Measurements from ENCODE around the gene SPG11.
"Not testable (repeated sequence)": the region's sequence is repeated elsewhere in the genome, so short reads cannot be mapped to it uniquely, and the experiment has no call there.

SPG11 gene

DNA sequence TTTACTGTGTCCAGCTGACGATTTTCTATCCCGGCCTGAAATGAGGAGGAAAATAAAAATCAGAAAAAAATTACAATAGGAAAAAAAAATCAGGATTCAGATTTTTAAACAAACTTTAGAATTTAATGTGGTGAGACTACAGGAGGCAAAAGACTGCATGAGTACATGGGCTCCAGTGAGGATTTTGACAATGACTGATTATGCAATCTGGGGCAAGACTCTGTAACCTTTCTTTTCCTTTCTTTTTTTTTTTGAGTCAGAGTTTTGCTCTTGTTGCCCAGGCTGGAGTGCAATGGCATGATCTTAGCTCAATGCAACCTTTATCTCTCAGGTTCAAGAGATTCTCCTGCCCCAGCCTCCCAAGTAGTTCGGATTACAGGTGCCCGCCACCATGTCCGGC, 29.9 kb downstream of the SPG11 start:
- no peak for DNase-seq (ENCODE audit: low read depth in 2 of 2)

- not testable (repeated sequence) for DNase-seq (ENCODE audit: low read depth in 2 of 2)
Measured at GRCh38 chr15:44625286-44625685, 38.2 kb downstream of the SPG11 start.

GRCh38 chr15:44623178-44623577, 40.3 kb downstream of the SPG11 start:
- no peak for DNase-seq (ENCODE audit: low read depth in 2 of 2)

DNA sequence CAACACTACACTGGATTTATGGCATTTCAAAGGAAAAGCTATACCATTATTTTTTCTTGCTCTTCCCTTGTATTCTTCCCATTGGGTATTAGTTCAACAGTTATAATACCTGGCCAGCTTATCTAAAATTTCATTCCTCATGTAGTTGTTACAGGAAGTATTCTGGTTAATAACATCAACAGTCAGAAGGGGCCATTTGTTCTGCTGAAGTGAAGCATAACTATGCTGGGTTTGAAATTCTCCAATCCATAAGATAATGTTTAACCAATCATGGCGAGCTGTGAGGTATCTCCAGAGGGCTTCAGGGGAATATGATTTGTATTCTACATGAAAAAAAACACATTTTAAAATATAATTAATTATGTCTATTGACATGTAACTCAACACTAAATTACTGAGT, 43.4 kb downstream of the SPG11 start:
- DNase-seq (ENCODE audit: low read depth in 2 of 2) = no peak

- DNase-seq (ENCODE audit: low read depth in 2 of 2) = no peak
Measured at GRCh38 chr15:44616974-44617373, 46.5 kb downstream of the SPG11 start.

DNA sequence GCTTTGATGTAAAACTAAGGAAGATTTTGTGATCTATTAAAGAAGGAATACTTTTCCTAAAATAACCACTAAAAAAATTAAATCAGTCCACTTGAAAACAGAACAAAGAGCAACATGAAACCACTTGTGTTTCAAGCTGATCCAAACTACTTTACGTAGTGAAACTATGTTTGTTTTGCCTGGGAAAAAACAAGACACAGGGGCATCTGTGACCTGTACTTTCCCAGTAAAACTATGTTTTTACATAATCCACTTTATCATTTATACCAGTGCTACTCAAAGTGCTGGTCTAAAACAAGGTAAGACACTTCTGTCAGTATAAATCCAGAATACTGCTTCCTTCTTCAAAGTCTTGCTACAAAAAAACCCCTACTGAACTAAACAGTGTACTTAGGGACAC, 56.7 kb downstream of the SPG11 start:
- DNase-seq (ENCODE audit: low read depth in 2 of 2) = no peak

DNA sequence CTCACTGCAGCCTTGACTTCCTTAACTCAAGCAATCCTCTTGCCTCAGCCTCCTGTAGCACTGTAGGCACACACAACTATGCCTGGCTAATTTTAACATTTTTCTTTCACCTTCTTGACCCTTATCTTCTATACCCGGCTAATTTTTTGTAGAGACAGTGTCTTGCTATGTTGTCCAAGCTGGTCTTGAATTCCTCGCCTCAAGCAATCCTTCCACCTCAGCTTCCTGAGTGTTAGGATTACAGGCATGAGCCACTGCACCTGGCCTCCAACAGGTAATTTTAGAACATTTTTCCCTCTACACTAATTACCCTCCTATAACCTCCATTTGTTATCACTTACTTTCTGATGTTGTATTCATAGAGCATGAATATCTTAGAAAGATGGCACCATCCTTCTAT, 60.3 kb downstream of the SPG11 start:
- no peak for DNase-seq (ENCODE audit: low read depth in 2 of 2)

DNA sequence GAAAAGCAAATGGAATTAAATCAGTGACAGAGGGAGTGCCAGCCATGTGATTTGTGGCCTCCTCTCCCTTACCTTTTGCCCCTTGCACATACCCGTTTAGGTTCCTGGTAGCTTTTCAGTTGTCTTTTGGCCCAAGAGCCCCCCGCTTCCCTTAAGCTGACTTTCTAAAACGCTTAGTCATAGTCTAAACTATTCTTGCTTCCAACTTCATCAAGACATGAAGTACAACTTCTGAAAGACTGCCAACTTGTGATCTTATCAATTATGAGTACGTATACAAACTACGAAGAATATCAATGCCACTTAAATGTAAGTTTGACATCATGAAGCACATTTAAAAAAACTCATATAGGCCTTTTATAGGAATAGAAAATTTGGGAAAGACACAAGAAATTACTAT, 64.6 kb downstream of the SPG11 start:
- DNase-seq (ENCODE audit: low read depth in 2 of 2) = no peak

GRCh38 chr15:44598066-44598465, 65.4 kb downstream of the SPG11 start:
- no peak for DNase-seq (ENCODE audit: low read depth in 2 of 2)

DNA sequence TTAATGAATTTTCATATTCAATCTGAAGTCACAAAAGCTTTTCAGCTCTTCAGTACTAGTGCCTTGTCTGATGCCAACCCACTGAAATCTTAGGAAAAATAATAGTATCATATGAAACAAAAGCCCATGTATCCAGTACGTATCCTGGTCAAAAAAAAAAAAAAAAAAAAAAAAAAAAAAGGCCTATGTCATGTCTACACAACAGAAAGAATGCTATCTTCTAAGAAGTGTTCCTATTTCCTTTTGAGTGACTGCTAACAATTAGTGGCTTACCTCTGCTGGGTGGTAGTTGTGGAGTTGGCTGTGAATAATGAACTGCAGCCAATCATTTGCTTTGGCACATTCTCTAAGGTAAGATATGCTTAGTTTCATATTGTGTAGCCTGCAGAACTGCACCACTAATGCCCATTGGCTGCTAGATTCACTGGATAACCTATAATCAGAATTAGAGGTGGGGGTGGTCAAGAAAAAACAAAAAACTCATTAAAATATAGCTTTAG, 66.9 kb downstream of the SPG11 start:
- no peak for DNase-seq (ENCODE audit: low read depth in 2 of 2)

DNA sequence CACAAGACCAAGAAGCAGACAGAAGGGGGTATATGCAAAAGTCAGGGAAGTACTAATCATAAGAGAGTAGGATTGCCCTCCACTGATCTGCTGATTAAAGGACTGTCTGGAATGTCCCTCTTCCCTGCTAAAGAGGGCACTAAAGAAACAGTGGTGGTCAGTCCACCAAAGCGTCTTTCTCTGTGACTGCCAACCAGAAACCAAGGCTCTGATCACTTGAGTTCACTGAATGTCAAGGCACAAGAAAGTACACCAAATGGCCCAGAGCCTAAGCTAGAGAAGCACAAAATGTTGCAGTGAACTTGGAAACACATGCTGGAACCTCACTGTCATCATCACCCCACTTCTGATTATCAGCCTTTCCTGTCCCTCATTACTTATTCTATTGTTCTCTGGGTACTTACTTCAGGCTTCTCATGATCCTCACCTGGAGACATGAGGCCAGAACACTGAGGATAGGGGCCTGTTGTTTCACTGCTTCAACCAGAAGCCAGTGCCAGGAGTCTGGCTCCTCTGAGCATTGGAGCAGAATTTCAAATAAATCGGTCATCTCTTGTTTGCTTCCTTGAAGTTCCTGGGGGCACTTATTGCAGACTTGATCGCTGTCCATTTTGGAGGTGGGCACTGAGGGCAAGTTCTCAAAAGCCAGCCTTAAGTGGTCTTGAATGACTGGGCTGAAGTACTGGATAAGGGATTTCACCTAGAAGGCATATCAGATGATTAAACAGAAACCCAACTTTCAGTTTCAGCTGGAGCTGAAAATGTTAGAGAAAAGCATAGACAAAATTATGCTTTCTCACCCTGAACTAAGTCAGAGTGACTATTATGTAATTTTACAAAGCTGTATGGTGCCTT, 67.6 kb downstream of the SPG11 start:
- DNase-seq (ENCODE audit: low read depth in 2 of 2) = no peak

DNA sequence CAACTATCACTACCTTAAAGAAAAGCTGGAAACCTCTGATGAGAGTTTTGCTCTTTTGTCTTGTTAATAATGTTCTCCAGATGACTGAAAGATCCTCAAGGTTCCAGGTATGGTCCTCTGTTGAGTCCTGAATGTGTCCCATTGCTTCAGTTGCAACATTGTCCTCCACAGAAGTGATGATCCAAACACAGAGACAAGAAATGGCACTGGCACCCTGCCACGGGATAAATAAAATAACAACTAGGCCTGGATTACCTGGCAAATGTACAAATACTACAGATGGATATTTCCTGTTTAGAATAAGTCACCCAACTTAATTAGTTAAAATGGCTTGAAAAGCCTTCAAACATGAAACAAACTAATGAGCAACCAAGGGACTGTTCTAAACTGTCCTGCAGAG, 68.2 kb downstream of the SPG11 start:
- no peak for DNase-seq (ENCODE audit: low read depth in 2 of 2)

- no peak for DNase-seq (ENCODE audit: low read depth in 2 of 2)
Measured at GRCh38 chr15:44593042-44593736, 70.3 kb downstream of the SPG11 start.

DNA sequence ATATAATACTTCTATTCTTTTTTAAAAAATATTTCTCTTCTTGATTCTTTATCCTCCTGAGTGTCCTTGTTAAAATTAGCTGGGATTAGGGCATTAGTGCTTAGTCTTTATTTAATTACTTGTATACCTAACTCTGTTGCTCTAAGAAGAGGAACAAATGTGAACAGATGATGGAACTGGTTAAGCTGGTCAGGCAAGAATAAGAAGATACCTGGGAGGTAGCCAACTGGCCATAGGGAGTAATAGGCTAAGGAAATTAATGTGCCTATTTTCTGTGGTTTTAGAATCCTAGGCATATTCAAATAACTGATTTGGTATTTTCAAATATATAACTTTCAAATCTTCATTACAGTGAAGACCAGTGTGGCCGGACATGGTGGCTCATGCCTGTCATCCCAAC, 72.1 kb downstream of the SPG11 start:
- DNase-seq (ENCODE audit: low read depth in 2 of 2) = no peak

DNA sequence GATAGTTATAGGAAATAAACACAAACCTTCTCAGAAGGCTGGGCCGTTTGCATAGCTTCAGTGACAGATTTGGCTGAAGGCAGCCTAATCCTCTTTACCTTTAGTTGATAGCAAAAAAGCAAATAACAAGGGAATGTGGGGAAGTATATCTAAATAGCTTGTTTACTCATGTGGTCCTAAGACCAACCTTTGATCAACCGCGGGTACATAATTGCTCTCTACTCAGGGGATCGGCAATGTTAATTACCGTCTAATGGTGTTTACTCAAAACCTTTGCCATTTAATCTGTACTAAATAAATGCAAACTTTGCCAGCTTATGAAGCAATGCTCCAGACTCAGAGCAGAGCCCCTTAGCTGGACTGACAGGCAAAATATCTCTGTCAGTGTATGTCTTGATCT, 74.9 kb downstream of the SPG11 start:
- no peak for DNase-seq (ENCODE audit: low read depth in 2 of 2)

GRCh38 chr15:44585633-44586032, 77.8 kb downstream of the SPG11 start:
- no peak for DNase-seq (ENCODE audit: low read depth in 2 of 2)

GRCh38 chr15:44584162-44584749, 79.2 kb downstream of the SPG11 start:
- DNase-seq (ENCODE audit: low read depth in 2 of 2) = peak; percentile 9 to 18

- no peak for DNase-seq (ENCODE audit: low read depth in 2 of 2)
Measured at GRCh38 chr15:44580105-44580504, 83.4 kb downstream of the SPG11 start.

DNA sequence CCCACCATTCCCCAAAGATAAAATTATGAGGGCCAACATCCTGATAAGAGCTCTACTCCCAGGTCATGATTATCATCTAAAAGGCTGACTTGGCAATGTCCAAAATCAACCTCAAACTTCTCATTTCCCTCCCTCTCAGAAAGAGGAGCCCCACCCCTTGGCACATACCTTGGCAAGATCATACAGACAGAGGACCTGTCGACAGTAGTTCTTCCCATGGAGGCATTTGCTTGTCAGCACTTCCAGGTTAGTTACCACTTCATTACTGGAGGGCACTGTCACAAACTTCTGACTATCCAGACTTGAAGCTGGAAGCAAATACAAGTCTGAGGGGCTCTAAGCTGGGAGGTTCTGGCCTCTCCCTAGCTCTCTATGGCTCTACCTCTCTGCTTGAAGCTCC, 88.7 kb downstream of the SPG11 start:
- no peak for DNase-seq (ENCODE audit: low read depth in 2 of 2)

- DNase-seq (ENCODE audit: low read depth in 2 of 2) = no peak
Measured at GRCh38 chr15:44573386-44573785, 90.1 kb downstream of the SPG11 start.

- no peak for DNase-seq (ENCODE audit: low read depth in 2 of 2)
Measured at GRCh38 chr15:44570361-44570760, 93.1 kb downstream of the SPG11 start.

- no peak for DNase-seq (ENCODE audit: low read depth in 2 of 2)
Measured at GRCh38 chr15:44569316-44569715, 94.1 kb downstream of the SPG11 start.

- no peak for DNase-seq (ENCODE audit: low read depth in 2 of 2)
Measured at GRCh38 chr15:44568338-44568737, 95.1 kb downstream of the SPG11 start.
